Trophoblast cell (in vitro differentiated cells and primary cell): Measurements from ENCODE around the gene FBXO48.

Experiments
- DNase-seq, 2 donors: peaks; one replicate each; pipeline ENCODE4 v3.0.0-alpha.2; 2016
- H2AFZ ChIP-seq: 2 replicates; pipeline ENCODE4 v1.6.1; 2013; ENCODE audit warnings: low read length, moderate library complexity, mild to moderate bottlenecking; ENCODE audit not compliant: insufficient read depth, poor library complexity
- H2AK5ac ChIP-seq: 2 replicates; pipeline ENCODE4 v1.6.1; 2013; ENCODE audit warnings: mild to moderate bottlenecking, low read length
- H2BK120ac ChIP-seq: 2 replicates; pipeline ENCODE4 v1.6.1; 2013; ENCODE audit warnings: low read length, mild to moderate bottlenecking, moderate library complexity; ENCODE audit not compliant: insufficient read depth, poor library complexity
- H2BK12ac ChIP-seq: 2 replicates; pipeline ENCODE4 v1.6.1; 2013; ENCODE audit warnings: mild to moderate bottlenecking, low read length, moderate library complexity
- H2BK5ac ChIP-seq: 2 replicates; pipeline ENCODE4 v1.6.1; 2013; ENCODE audit warnings: low read length, low read depth, moderate library complexity, mild to moderate bottlenecking; ENCODE audit not compliant: poor library complexity
- H3K14ac ChIP-seq: 2 replicates; pipeline ENCODE4 v1.6.1; 2013; ENCODE audit warnings: mild to moderate bottlenecking, low read length
- H3K18ac ChIP-seq: 2 replicates; pipeline ENCODE4 v1.6.1; 2013; ENCODE audit warnings: mild to moderate bottlenecking, low read length
- H3K23ac ChIP-seq: 2 replicates; pipeline ENCODE4 v1.6.1; 2013; ENCODE audit warnings: low read length
- H3K27ac ChIP-seq: 2 replicates; pipeline ENCODE4 v1.5.1; 2013; ENCODE audit warnings: low read depth, mild to moderate bottlenecking, inconsistent platforms, low read length, moderate library complexity
- H3K27me3 ChIP-seq: 2 replicates; pipeline ENCODE4 v1.6.1; 2013; ENCODE audit warnings: inconsistent platforms, mild to moderate bottlenecking, low read length, moderate library complexity; ENCODE audit not compliant: insufficient read depth
- H3K36me3 ChIP-seq, 2 experiments: 1 replicate in 1 of 2; 2 replicates in 1 of 2; pipeline ENCODE4 v1.6.1; 2013; ENCODE audit warnings: low read length in 2 of 2, mild to moderate bottlenecking in 2 of 2, moderate library complexity in 1 of 2; ENCODE audit not compliant: insufficient read depth in 2 of 2, control insufficient read depth in 1 of 2
- H3K4ac ChIP-seq: 2 replicates; pipeline ENCODE4 v1.6.1; 2013; ENCODE audit warnings: low read depth, mild to moderate bottlenecking, low read length, moderate library complexity
- H3K4me1 ChIP-seq, 2 experiments: 1 replicate in 1 of 2; 2 replicates in 1 of 2; pipeline ENCODE4 v1.6.1; 2013; ENCODE audit warnings: low read length in 2 of 2, mild to moderate bottlenecking in 2 of 2, moderate library complexity in 1 of 2; ENCODE audit not compliant: insufficient read depth in 2 of 2, control insufficient read depth in 1 of 2
- H3K4me2 ChIP-seq: 2 replicates; pipeline ENCODE4 v1.6.1; 2013; ENCODE audit warnings: inconsistent platforms, mild to moderate bottlenecking, low read length, moderate library complexity
- H3K4me3 ChIP-seq: 2 replicates; pipeline ENCODE4 v1.5.1; 2013; ENCODE audit warnings: mild to moderate bottlenecking, low read depth, low read length, inconsistent platforms
- H3K79me1 ChIP-seq: one replicate; pipeline ENCODE4 v1.6.1; 2013; ENCODE audit warnings: low read length
- H3K79me2 ChIP-seq: 2 replicates; pipeline ENCODE4 v1.6.1; 2013; ENCODE audit warnings: low read length, mild to moderate bottlenecking; ENCODE audit not compliant: control insufficient read depth, insufficient read depth, poor library complexity
- H3K9ac ChIP-seq: 2 replicates; pipeline ENCODE4 v1.6.1; 2013; ENCODE audit warnings: mild to moderate bottlenecking, low read length
- H3K9me3 ChIP-seq: 2 replicates; pipeline ENCODE4 v1.6.1; 2013; ENCODE audit warnings: low read depth, mild to moderate bottlenecking, control low read depth, inconsistent platforms, low read length; ENCODE audit not compliant: insufficient read depth
- H4K12ac ChIP-seq: 2 replicates; pipeline ENCODE4 v1.6.1; 2013; ENCODE audit warnings: low read depth, mild to moderate bottlenecking, low read length, moderate library complexity
- H4K8ac ChIP-seq: 2 replicates; pipeline ENCODE4 v1.6.1; 2013; ENCODE audit warnings: low read depth, mild to moderate bottlenecking, low read length, moderate library complexity
- H4K91ac ChIP-seq: one replicate; pipeline ENCODE4 v1.6.1; 2013; ENCODE audit warnings: low read depth, mild to moderate bottlenecking, low read length, moderate library complexity
- WGBS: extraction: QIAGEN DNeasy Blood & Tissue Kit; methylation state at CpG from one replicate; pipeline ENCODE4 v1.1.7; 2013; ENCODE audit warnings: missing lambda C conversion rate; ENCODE audit not compliant: insufficient read length, insufficient coverage; ENCODE audit errors: extremely low coverage; 5-methylcytosine and 5-hydroxymethylcytosine counted together

Gene FBXO48

GRCh38 chr2:68458981-68459380, 8.1 kb downstream of the FBXO48 start:
- H3K79me1 ChIP-seq, result no peaks in the 10 kb centered on the region
- no peaks in the 10 kb centered on the region for H3K9me3 ChIP-seq
- no peak overlapping the region for H3K4me3 ChIP-seq
- H3K9ac ChIP-seq, result no peak overlapping the region
- no peaks in the 10 kb centered on the region for H3K36me3 ChIP-seq
- H3K27ac ChIP-seq, result no peak overlapping the region
- H4K8ac ChIP-seq, result no peak overlapping the region
- no peak for DNase-seq
- H3K23ac ChIP-seq, result no peak overlapping the region
- no peak overlapping the region for H3K14ac ChIP-seq
- no peaks in the 10 kb centered on the region for H3K79me2 ChIP-seq
- H2AK5ac ChIP-seq, result no peak overlapping the region
- WGBS, result no CpG with 5 or more reads among the region's 1 CpG
- no peak overlapping the region for H4K91ac ChIP-seq
- no peak overlapping the region for H3K4ac ChIP-seq
- no peak overlapping the region for H2BK5ac ChIP-seq
- H4K12ac ChIP-seq, result no peak overlapping the region
- no peak overlapping the region for H3K4me2 ChIP-seq
- H3K18ac ChIP-seq, result no peak overlapping the region
- H3K4me1 ChIP-seq, result no peaks in the 10 kb centered on the region
- no peak overlapping the region for H2AFZ ChIP-seq
- no peak overlapping the region for H2BK120ac ChIP-seq
- H2BK12ac ChIP-seq, result no peak overlapping the region
- H3K27me3 ChIP-seq, result no peaks in the 10 kb centered on the region

- Histone ChIP-seq H2AFZ (no peak overlapping the region), H3K9ac (no peak overlapping the region), H3K27ac (no peak overlapping the region), H3K27me3 (no peaks in the 10 kb centered on the region), H3K23ac (peak overlapping the region; percentile 66), H3K79me2 (no peaks in the 10 kb centered on the region), H3K79me1 (no peaks in the 10 kb centered on the region), H3K36me3 (no peaks in the 10 kb centered on the region), H3K9me3 (no peaks in the 10 kb centered on the region), H4K91ac (no peak overlapping the region), H2AK5ac (no peak overlapping the region), H3K4me3 (no peak overlapping the region), H3K4me1 (no peaks in the 10 kb centered on the region), H2BK5ac (no peak overlapping the region), H2BK12ac (no peak overlapping the region), H4K8ac (no peak overlapping the region), H3K14ac (no peak overlapping the region), H3K4me2 (no peak overlapping the region), H2BK120ac (no peak overlapping the region), H3K4ac (no peak overlapping the region), H3K18ac (no peak overlapping the region), H4K12ac (no peak overlapping the region)
- DNase-seq, result no peak
- no CpG with 5 or more reads among the region's 4 CpGs for WGBS
These were observed 10.9 kb downstream of the FBXO48 start for GRCh38 chr2:68456198-68456597.

- Histone ChIP-seq H4K12ac (no peak overlapping the region), H4K8ac (no peak overlapping the region), H2AFZ (no peak overlapping the region), H3K27me3 (no peaks in the 10 kb centered on the region), H3K4me2 (no peak overlapping the region), H3K14ac (no peak overlapping the region), H3K9ac (no peak overlapping the region), H3K4me1 (no peaks in the 10 kb centered on the region), H4K91ac (no peak overlapping the region), H3K27ac (no peak overlapping the region), H2BK12ac (no peak overlapping the region), H2AK5ac (no peak overlapping the region), H2BK5ac (no peak overlapping the region), H3K9me3 (no peaks in the 10 kb centered on the region), H3K4me3 (no peak overlapping the region), H3K79me2 (no peaks in the 10 kb centered on the region), H3K23ac (no peak overlapping the region), H3K36me3 (no peaks in the 10 kb centered on the region), H3K18ac (no peak overlapping the region), H2BK120ac (no peak overlapping the region), H3K79me1 (no peaks in the 10 kb centered on the region), H3K4ac (no peak overlapping the region)
- DNase-seq, result no peak
- WGBS, result no CpG with 5 or more reads among the region's 3 CpGs
These were observed 12.4 kb downstream of the FBXO48 start for GRCh38 chr2:68454719-68455118.

- WGBS, result no CpG with 5 or more reads among the region's 2 CpGs
- no peak overlapping the region for H3K4me2 ChIP-seq
- H3K79me1 ChIP-seq, result no peaks in the 10 kb centered on the region
- H2BK5ac ChIP-seq, result no peak overlapping the region
- no peak overlapping the region for H3K27ac ChIP-seq
- no peak overlapping the region for H3K14ac ChIP-seq
- H2AK5ac ChIP-seq, result no peak overlapping the region
- no peak overlapping the region for H2AFZ ChIP-seq
- H4K8ac ChIP-seq, result no peak overlapping the region
- no peaks in the 10 kb centered on the region for H3K4me1 ChIP-seq
- no peak overlapping the region for H3K4me3 ChIP-seq
- no peak overlapping the region for H4K12ac ChIP-seq
- no peaks in the 10 kb centered on the region for H3K27me3 ChIP-seq
- no peaks in the 10 kb centered on the region for H3K36me3 ChIP-seq
- H4K91ac ChIP-seq, result no peak overlapping the region
- no peak overlapping the region for H2BK12ac ChIP-seq
- no peak overlapping the region for H3K23ac ChIP-seq
- no peak overlapping the region for H3K18ac ChIP-seq
- DNase-seq, result no peak
- no peaks in the 10 kb centered on the region for H3K9me3 ChIP-seq
- no peak overlapping the region for H3K9ac ChIP-seq
- H3K79me2 ChIP-seq, result no peaks in the 10 kb centered on the region
- no peak overlapping the region for H3K4ac ChIP-seq
- H2BK120ac ChIP-seq, result no peak overlapping the region
These were observed 13.2 kb downstream of the FBXO48 start for GRCh38 chr2:68453761-68454360.
